ENCODE results near the gene GNAL.
A peak's percentile ranks its signal among the peaks of the same experiment; 100 is the strongest.
"Not testable (repeated sequence)": the region's sequence is repeated elsewhere in the genome, so short reads cannot be mapped to it uniquely, and the experiment has no call there.

Gene GNAL

DNA sequence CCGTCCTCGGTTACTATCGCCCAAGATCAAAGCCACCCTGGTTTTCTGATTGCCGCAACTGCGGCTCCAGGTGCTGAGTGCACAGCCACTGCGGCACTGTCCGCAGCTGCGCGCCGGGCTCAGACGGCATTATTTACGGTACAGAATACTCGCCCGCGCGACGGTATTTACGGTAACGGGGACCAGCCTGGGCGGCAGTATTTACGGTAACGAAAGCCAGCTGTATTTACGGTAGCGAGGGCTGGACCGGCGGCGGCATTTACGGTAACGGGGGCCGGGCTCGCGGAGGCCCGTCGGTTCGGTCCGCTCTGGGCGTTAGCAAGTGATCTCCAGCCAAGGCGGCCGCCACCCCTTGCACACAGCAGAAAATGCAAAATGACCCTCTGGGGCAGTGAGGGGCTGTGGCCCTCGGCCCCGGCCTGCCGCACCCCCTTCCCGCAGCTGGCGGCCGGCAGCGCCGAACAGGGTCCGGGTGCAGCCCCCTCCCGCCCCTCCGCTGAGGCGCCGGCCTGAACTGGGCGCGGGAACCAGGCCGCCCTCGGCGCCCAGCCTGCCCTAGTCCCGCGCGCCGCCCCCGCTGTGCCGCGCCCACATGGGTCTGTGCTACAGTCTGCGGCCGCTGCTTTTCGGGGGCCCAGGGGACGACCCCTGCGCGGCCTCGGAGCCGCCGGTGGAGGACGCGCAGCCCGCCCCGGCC lies at the start of gene GNAL:
Gene GNAL, plus strand, starts transcription at position 293 of the 697 bp plus-strand sequence. Its CDS starts 300 bp downstream, at position 593.
- peak within 1 kb of the TSS; percentile 37; the same call in 1 of the 2 replicates for H3K4me3 ChIP-seq (ENCODE audit: low read depth, low read length)
- TF ChIP-seq, protein P1, sequence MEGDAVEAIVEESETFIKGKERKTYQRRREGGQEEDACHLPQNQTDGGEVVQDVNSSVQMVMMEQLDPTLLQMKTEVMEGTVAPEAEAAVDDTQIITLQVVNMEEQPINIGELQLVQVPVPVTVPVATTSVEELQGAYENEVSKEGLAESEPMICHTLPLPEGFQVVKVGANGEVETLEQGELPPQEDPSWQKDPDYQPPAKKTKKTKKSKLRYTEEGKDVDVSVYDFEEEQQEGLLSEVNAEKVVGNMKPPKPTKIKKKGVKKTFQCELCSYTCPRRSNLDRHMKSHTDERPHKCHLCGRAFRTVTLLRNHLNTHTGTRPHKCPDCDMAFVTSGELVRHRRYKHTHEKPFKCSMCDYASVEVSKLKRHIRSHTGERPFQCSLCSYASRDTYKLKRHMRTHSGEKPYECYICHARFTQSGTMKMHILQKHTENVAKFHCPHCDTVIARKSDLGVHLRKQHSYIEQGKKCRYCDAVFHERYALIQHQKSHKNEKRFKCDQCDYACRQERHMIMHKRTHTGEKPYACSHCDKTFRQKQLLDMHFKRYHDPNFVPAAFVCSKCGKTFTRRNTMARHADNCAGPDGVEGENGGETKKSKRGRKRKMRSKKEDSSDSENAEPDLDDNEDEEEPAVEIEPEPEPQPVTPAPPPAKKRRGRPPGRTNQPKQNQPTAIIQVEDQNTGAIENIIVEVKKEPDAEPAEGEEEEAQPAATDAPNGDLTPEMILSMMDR (IDR thresholded peaks at IDR 0.05; ENCODE audit: control insufficient read depth, extremely low read depth, insufficient read depth), result no peak
- peak; percentile 66 for DNase-seq (ENCODE audit: low read depth)

DNA sequence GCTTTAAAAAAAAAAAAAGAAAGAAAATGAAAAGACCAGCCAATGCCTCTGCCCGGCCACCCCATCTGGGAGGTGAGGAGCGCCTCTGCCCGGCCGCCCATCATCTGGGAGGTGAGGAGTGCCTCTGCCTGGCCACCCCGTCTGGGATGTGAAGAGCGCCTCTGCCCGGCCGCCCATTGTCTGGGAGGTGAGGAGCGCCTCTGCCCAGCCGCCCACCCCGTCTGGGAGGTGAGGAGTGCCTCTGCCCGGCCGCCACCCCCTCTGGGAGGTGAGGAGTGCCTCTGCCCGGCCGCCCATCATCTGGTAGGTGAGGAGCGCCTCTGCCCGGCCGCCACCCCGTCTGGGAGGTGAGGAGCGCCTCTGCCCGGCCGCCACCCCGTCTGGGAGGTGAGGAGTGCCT lies 41.8 kb upstream of the GNAL start:
- not testable (repeated sequence) for DNase-seq (ENCODE audit: low read depth); H3K4me3 ChIP-seq (ENCODE audit: low read depth, low read length)

DNA sequence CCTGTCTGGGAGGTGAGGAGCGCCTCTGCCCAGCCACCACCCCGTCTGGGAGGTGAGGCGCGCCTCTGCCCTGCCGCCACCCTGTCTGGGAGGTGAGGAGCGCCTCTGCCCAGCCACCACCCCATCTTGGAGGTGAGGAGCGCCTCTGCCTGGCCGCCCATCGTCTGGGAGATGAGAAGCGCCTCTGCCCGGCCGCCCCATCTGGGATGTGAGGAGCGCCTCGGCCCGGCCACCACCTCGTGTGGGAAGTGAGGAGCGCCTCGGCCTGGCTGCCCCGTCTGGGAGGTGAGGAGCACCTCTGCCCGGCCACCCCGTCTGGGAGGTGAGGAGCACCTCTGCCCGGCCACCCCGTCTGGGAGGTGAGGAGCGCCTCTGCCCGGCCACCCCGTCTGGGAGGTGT lies 41.3 kb upstream of the GNAL start:
- not testable (repeated sequence) for H3K4me3 ChIP-seq (ENCODE audit: low read depth, low read length); DNase-seq (ENCODE audit: low read depth)

DNA sequence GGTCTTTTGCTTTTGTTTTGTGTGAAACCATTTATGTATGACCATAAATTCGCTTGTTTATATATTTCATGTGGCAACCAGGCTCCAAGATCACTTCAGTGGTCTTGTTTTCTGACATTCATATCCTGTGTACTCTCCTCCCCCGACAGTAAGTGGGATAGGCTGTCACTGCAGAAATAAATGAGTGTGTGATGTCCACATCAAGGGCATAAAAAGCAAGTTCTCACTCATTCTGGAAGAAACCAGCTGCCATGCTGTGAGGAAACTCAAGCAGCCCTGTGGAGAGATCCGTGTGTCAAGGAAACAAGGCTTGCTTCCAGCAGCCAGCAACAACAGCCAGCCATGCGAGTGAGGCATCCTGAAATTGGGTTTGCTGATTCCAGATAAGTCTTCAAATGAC lies 39.2 kb upstream of the GNAL start:
- no peak overlapping the region for H3K4me3 ChIP-seq (ENCODE audit: low read depth, low read length)

DNA sequence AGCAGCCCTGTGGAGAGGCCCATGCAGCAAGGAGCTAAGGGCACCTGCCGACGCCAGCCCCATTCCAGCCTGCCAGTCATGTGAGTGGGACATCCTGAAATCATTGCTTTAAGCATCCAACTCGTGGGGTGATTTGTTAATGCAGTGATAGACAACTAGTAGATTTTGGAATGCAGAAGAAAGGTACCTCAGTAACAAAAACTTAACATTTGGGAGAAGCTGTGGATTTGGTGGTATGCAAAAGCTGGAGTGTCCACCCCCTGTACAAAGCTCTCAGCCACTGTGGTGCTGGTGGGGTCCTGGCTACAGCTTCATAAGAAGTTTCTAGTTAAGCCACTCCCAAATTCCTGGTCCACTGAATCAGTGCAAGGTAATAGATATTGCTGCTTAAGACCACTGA lies 37.2 kb upstream of the GNAL start:
- TF ChIP-seq, protein P1 (IDR thresholded peaks at IDR 0.05; ENCODE audit: control insufficient read depth, extremely low read depth, insufficient read depth), result no peak
- H3K4me3 ChIP-seq (ENCODE audit: low read depth, low read length), result no peak overlapping the region
- DNase-seq (ENCODE audit: low read depth), result no peak

More for the DNA sequence above, 39.2 kb upstream of the GNAL start:
- TF ChIP-seq, protein P1 (IDR thresholded peaks at IDR 0.05; ENCODE audit: control insufficient read depth, extremely low read depth, insufficient read depth), result no peak
- DNase-seq (ENCODE audit: low read depth), result no peak

DNA sequence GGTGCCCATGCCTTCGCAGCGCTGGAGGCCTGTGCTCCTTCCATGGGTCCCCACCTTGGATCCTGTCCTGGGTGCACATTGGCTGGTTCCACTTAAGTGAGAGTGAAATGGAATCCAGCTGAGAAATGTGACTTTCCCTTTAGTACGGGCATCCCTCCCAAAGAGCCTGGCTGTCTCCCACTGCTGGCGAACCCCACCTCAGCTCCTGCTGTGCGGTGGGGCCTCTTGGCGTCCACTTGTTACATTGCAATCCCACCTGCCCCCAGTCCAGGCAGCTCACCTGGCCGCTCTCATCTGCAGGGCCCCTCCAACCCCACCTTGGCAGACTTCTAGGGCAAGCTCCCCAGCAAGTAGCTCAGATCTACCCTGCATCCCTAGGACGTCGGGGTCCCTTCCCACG lies 35.5 kb upstream of the GNAL start:
- no peak overlapping the region for H3K4me3 ChIP-seq (ENCODE audit: low read depth, low read length)
- TF ChIP-seq, protein P1 (IDR thresholded peaks at IDR 0.05; ENCODE audit: control insufficient read depth, extremely low read depth, insufficient read depth), result no peak
- DNase-seq (ENCODE audit: low read depth), result no peak

DNA sequence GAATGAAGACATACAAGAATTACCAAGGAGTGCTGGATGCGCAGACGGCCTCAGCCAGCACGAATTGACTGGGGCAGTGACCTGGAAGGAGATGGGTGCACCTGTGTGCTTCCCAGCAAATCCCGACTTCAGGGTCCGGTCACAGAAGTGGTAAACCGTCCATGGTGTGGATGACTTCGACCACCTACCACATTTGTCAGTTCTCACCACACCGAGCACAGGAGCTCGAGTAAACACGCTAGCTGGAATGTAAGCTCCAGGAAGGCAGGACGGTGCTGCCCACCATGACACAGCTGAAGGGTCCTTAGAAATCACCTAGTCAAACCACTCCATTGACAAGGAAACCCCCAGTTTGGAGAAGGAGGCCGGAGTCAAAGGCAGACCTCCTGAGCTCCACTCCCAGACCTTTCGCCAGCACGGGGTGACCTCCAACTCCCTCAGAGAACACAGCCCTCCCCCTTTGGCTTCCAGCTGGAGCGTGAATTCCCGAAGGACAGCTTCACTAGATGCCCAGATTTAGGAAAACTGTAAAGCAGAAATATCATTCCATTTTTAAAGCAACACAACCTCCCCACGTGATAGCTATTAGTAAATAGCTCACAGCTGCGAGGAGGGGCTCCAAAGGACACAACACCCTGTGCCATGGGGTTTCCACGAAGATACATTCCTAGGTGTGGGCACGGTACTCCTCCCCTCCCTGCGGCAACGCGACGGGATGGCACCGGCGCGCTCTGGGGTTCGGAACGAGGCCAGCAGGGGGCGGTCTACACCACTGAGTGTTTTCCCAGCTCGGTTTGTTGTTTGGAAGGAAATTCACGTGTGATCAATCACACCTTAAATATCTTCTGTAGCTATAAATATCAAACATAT lies 34.1 kb upstream of the GNAL start:
- H3K4me3 ChIP-seq (ENCODE audit: low read depth, low read length), result no peak overlapping the region
- TF ChIP-seq, protein P1 (IDR thresholded peaks at IDR 0.05; ENCODE audit: control insufficient read depth, extremely low read depth, insufficient read depth), result peak; percentile 93
- DNase-seq (ENCODE audit: low read depth), result peak; percentile 6

DNA sequence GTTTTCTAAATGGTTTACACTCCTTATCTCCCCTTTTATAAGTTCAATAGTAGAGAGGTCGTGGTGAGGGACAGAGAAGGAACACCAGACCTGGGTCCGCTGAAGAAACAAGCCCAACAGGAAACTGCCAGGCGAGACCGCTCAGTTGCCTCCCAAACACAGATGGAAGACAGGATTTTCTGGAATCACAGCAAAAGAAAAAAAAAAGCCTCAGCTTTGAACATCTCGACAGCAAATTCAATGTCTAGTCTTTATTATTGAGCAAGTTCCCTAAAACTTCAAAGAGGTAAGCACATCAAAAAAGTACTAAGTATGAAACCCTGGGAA lies 33.5 kb upstream of the GNAL start:
- TF ChIP-seq, protein P1 (IDR thresholded peaks at IDR 0.05; ENCODE audit: control insufficient read depth, extremely low read depth, insufficient read depth), result no peak
- no peak for DNase-seq (ENCODE audit: low read depth)
- H3K4me3 ChIP-seq (ENCODE audit: low read depth, low read length), result no peak overlapping the region
